PC-9 (cell line): ENCODE results near the gene WNK2.

Experiments used
- CTCF ChIP-seq: fragments of 200-600 bp; sonication (generic); conservative IDR thresholded peaks from 2 replicates; pipeline ENCODE4 v1.6.1; 2017; ENCODE audit warnings: mixed run types, antibody characterized with exemption, mild to moderate bottlenecking, moderate library complexity
- EZH2 ChIP-seq: fragments of 200-600 bp; sonication (generic); IDR thresholded peaks from 2 replicates; pipeline ENCODE4 v1.8.0; 2017; ENCODE audit warnings: antibody characterized with exemption, low read depth

- TF ChIP-seq CTCF (no peak), EZH2 (no peak)
Observed at GRCh38 chr9:93198838-93199625, 15.1 kb downstream of the WNK2 start.
